ENCODE results near the gene TTC8.
"Not testable (repeated sequence)": the region's sequence is repeated elsewhere in the genome, so short reads cannot be mapped to it uniquely, and the experiment has no call there.

Gene TTC8

DNA sequence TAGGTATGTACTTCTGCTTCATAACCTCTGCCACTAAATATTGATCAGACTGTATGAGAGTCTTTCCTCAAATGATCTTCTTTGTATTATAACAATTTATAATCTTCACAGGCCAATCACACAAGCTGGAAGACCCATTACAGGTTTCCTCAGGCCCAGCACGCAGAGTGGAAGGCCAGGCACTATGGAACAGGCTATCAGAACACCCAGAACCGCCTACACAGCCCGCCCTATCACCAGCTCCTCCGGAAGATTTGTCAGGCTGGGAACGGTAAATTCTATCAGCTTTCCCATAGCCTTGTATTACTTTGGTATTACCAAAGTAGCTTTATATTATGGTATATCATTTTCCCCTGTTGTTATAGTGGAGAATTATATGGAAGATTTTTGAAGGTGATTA lies 16.5 kb downstream of the TTC8 start:
- ATAC-seq (no peak), DNase-seq (ENCODE audit: low spot score in 2 of 2) (no peak)
- Mint-ChIP-seq H3K27ac (no peak overlapping the region), H3K36me3 (no peaks in the 10 kb centered on the region), H3K4me3 (no peak overlapping the region), H3K4me1 (no peaks in the 10 kb centered on the region), H3K9me3 (no peaks in the 10 kb centered on the region)

DNA sequence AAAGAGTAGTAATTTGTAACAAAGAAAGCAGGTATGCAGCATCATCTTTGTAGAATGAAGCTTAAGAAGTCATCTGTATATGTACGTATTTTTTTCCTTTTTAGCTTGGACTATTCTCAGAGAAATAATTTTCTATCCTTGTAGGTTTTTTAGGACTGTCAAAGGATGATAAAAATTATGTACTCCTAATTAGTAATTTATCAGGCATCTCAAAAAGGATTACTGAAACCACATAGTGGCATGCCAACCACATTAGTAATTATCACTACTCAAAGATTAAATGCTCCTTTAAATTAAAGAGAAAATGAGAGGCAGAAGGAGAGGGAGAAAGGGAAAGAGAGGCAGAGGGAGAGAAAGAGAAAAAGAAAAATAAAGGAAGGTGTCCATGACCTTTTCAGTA lies 17.3 kb downstream of the TTC8 start:
- no peaks in the 10 kb centered on the region for H3K36me3 Mint-ChIP-seq
- DNase-seq (ENCODE audit: low spot score in 2 of 2) (no peak), ATAC-seq (no peak)
- no peaks in the 10 kb centered on the region for H3K4me1 Mint-ChIP-seq
- no peak overlapping the region for H3K27ac Mint-ChIP-seq
- no peaks in the 10 kb centered on the region for H3K9me3 Mint-ChIP-seq
- H3K4me3 Mint-ChIP-seq, result no peak overlapping the region

DNA sequence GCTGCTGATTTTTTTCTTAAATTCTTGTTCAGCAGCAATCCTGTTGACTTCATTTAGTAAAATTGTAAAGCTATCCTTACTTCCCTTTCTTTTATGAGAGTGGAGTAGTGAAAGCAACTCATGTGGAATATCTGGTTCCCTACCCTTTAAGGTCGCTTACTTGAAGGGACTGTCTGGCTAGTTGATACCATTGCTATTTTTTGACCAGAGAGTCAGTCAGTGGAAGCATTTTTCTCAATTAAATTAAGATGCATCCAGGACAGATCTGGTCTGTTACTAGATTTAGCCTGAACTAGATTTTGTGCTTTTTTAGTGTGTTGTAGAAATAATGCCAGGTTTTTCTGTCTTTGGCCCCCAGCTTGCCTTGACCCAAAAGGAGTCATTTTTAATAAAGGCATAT lies 18.0 kb downstream of the TTC8 start:
- Mint-ChIP-seq H3K4me3 (no peak overlapping the region), H3K36me3 (no peaks in the 10 kb centered on the region), H3K4me1 (no peaks in the 10 kb centered on the region), H3K27ac (no peak overlapping the region), H3K9me3 (no peaks in the 10 kb centered on the region)
- no peak for ATAC-seq
- DNase-seq (ENCODE audit: low spot score in 2 of 2), result no peak

- ATAC-seq (no peak), DNase-seq (ENCODE audit: low spot score in 2 of 2) (no peak)
- no peaks in the 10 kb centered on the region for H3K4me1 Mint-ChIP-seq
- no peaks in the 10 kb centered on the region for H3K36me3 Mint-ChIP-seq
- H3K27ac Mint-ChIP-seq, result no peak overlapping the region
- no peaks in the 10 kb centered on the region for H3K9me3 Mint-ChIP-seq
- H3K4me3 Mint-ChIP-seq, result no peak overlapping the region
Measured at GRCh38 chr14:88844980-88845491, 20.6 kb downstream of the TTC8 start.

- Mint-ChIP-seq H3K9me3 (no peaks in the 10 kb centered on the region), H3K36me3 (no peaks in the 10 kb centered on the region), H3K27ac (no peak overlapping the region), H3K4me3 (no peak overlapping the region), H3K4me1 (no peaks in the 10 kb centered on the region)
- DNase-seq (ENCODE audit: low spot score in 2 of 2), result no peak
- no peak for ATAC-seq
Measured at GRCh38 chr14:88848571-88848970, 24.1 kb downstream of the TTC8 start.

DNA sequence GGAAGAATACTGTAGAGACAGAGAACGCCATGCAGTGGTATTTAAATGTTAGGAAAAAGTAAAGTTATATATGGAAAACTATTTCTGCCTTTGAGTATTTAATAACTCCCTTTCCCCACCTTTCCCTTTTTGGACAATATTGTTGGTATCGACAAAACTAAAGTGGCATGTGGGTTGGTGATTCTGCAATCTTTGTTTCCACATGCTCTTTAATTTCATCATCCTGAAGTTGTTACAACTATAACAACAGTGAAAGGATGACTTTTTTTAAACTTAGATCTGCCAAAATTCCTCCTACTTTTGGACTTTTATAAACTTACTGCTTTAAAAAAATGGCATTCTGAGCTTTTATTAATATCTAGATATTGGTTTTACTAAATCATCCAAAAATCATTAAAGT lies 25.3 kb downstream of the TTC8 start:
- DNase-seq (ENCODE audit: low spot score in 2 of 2) (no peak), ATAC-seq (no peak)
- Mint-ChIP-seq H3K36me3 (no peaks in the 10 kb centered on the region), H3K27ac (no peak overlapping the region), H3K4me3 (no peak overlapping the region), H3K9me3 (no peaks in the 10 kb centered on the region), H3K4me1 (no peaks in the 10 kb centered on the region)

DNA sequence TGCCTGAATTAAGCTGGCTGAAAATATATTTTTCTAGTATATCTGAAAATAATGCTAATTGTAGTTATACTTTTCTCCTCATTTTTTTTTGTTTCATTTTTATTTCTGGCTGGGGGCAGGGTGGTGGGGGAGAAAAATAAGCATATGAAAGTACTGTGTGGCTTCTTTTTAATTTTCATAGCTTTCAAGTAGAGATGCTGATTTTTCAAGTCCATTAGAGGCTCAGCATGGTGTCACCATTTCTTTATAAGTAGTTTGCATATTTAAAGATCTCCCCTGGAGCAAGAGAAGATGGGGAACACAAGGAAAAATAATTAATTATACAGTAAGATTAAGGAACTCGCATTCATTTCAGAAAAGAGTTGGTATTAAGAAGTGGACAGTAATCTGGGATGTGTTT lies 27.1 kb downstream of the TTC8 start:
- ATAC-seq (no peak), DNase-seq (ENCODE audit: low spot score in 2 of 2) (no peak)
- no peaks in the 10 kb centered on the region for H3K36me3 Mint-ChIP-seq
- H3K4me1 Mint-ChIP-seq, result no peaks in the 10 kb centered on the region
- no peak overlapping the region for H3K4me3 Mint-ChIP-seq
- no peak overlapping the region for H3K27ac Mint-ChIP-seq
- H3K9me3 Mint-ChIP-seq, result no peaks in the 10 kb centered on the region

DNA sequence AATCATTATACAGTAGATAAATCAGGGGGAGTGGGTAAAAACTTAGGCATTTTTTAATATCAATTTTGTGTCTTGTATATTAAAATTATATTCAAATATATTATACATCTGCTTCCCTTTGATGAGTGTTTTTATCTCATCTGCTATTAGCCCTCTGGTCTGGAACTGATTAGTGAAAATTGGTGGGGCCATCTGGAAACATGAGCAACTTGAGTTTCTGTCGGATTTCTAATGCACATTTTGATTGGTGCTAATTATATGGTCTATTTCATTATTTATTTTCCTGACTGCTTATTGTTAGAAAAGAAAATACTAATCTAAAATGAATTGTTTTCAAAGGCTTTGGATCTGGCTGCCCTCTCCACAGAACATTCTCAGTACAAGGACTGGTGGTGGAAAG lies 28.2 kb downstream of the TTC8 start:
- no peak for ATAC-seq
- no peak overlapping the region for H3K4me3 Mint-ChIP-seq
- H3K9me3 Mint-ChIP-seq, result no peaks in the 10 kb centered on the region
- H3K27ac Mint-ChIP-seq, result no peak overlapping the region
- no peaks in the 10 kb centered on the region for H3K36me3 Mint-ChIP-seq
- no peaks in the 10 kb centered on the region for H3K4me1 Mint-ChIP-seq
- no peak for DNase-seq (ENCODE audit: low spot score in 2 of 2)

GRCh38 chr14:88853129-88853528 lies 28.7 kb downstream of the TTC8 start:
- DNase-seq (ENCODE audit: low spot score in 2 of 2) (no peak), ATAC-seq (no peak)
- no peak overlapping the region for H3K4me3 Mint-ChIP-seq
- H3K27ac Mint-ChIP-seq, result no peak overlapping the region
- no peaks in the 10 kb centered on the region for H3K9me3 Mint-ChIP-seq
- no peaks in the 10 kb centered on the region for H3K4me1 Mint-ChIP-seq
- H3K36me3 Mint-ChIP-seq, result no peaks in the 10 kb centered on the region

GRCh38 chr14:88856786-88857366 lies 32.4 kb downstream of the TTC8 start:
- DNase-seq (ENCODE audit: low spot score in 2 of 2) (no peak), ATAC-seq (no peak)
- H3K4me1 Mint-ChIP-seq, result no peaks in the 10 kb centered on the region
- no peak overlapping the region for H3K27ac Mint-ChIP-seq
- no peak overlapping the region for H3K4me3 Mint-ChIP-seq
- no peaks in the 10 kb centered on the region for H3K36me3 Mint-ChIP-seq
- H3K9me3 Mint-ChIP-seq, result peaks cover 3% of the 10 kb centered on the region

- H3K4me3 Mint-ChIP-seq; DNase-seq (ENCODE audit: low spot score in 2 of 2); H3K9me3 Mint-ChIP-seq; H3K36me3 Mint-ChIP-seq; H3K27ac Mint-ChIP-seq; ATAC-seq; H3K4me1 Mint-ChIP-seq: not testable (repeated sequence)
Measured at GRCh38 chr14:88857861-88858260, 33.4 kb downstream of the TTC8 start.

- not testable (repeated sequence) for H3K4me3 Mint-ChIP-seq; DNase-seq (ENCODE audit: low spot score in 2 of 2); H3K27ac Mint-ChIP-seq; H3K4me1 Mint-ChIP-seq; H3K9me3 Mint-ChIP-seq; ATAC-seq; H3K36me3 Mint-ChIP-seq
Measured at GRCh38 chr14:88859118-88859517, 34.7 kb downstream of the TTC8 start.

DNA sequence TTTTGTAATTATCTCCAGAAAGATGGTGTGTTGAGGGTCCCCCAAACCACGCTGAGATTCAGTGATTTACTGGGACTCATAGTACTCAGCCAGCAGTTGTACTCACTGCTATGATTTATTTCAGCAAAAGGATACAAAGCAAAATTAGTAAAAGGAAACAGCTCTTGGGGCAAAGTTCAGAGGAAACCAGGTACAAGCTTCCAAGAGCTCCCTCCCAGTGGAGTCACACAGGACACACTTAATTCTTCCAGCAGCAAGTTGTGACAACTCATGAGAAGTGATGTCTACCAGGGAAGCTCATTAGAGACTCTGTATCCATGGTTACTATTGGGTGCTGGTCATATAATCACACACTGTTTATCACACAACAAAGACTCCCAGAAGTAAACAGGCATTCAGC lies 38.7 kb downstream of the TTC8 start:
- H3K9me3 Mint-ChIP-seq, result peaks cover 3% of the 10 kb centered on the region
- no peaks in the 10 kb centered on the region for H3K36me3 Mint-ChIP-seq
- H3K4me3 Mint-ChIP-seq, result no peak overlapping the region
- ATAC-seq (no peak), DNase-seq (ENCODE audit: low spot score in 2 of 2) (no peak)
- no peak overlapping the region for H3K27ac Mint-ChIP-seq
- no peaks in the 10 kb centered on the region for H3K4me1 Mint-ChIP-seq

DNA sequence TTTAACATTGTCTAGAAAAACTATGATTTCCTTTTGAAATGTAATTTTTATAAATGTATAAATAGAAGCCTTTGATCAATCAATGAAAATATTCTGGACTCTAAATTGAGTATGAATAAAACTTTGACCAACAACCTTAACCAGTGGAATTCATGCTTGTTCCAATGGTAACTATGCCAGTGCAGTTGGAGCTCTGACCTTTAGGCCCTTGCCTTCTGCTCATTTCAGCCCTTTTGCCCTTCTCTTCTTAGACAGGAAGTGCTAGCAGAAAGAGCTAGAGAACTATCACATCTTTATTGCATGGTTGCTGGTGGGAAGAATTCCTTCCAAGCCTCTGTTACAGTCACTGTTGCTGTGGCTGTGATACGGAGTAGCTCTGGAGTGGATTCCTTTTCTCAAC lies 39.7 kb downstream of the TTC8 start:
- peaks cover 1% of the 10 kb centered on the region for H3K9me3 Mint-ChIP-seq
- H3K27ac Mint-ChIP-seq, result no peak overlapping the region
- H3K36me3 Mint-ChIP-seq, result no peaks in the 10 kb centered on the region
- ATAC-seq (no peak), DNase-seq (ENCODE audit: low spot score in 2 of 2) (no peak)
- no peak overlapping the region for H3K4me3 Mint-ChIP-seq
- no peaks in the 10 kb centered on the region for H3K4me1 Mint-ChIP-seq

GRCh38 chr14:88866305-88866704 lies 41.9 kb downstream of the TTC8 start:
- H3K4me1 Mint-ChIP-seq, result no peaks in the 10 kb centered on the region
- H3K4me3 Mint-ChIP-seq, result no peak overlapping the region
- no peak overlapping the region for H3K27ac Mint-ChIP-seq
- H3K9me3 Mint-ChIP-seq, result no peaks in the 10 kb centered on the region
- DNase-seq (ENCODE audit: low spot score in 2 of 2), result no peak
- H3K36me3 Mint-ChIP-seq, result no peaks in the 10 kb centered on the region
- ATAC-seq, result no peak

DNA sequence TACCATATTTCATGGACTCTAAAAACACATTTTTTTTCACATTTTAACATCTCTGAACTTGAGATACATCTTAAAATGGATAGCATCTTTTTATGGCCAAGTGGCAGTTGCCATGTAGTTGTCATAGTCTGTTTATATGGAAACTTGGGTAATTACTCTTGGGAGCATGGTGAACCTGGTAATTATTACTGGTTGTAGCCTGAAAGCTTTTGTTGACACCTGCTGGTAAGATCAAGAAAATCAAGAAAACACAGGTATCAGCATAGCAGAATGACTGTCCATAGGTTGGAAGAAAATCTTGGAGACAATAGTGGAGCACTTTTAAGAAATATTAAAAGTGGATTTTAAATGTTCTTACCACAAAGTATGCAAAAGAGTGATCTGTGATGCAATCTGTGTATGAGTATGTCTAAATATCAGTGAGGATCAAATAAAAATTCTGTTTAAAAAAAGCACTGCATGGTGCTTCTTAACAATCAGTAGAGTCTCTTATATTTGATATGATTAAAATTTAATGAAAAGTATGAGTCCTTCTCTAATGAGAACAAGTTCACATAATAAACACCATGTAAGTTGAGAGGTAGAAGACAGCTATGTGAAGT lies 44.2 kb downstream of the TTC8 start:
- DNase-seq (ENCODE audit: low spot score in 2 of 2) (no peak), ATAC-seq (no peak)
- Mint-ChIP-seq H3K4me3 (no peak overlapping the region), H3K4me1 (no peaks in the 10 kb centered on the region), H3K27ac (no peak overlapping the region), H3K9me3 (no peaks in the 10 kb centered on the region), H3K36me3 (no peaks in the 10 kb centered on the region)

DNA sequence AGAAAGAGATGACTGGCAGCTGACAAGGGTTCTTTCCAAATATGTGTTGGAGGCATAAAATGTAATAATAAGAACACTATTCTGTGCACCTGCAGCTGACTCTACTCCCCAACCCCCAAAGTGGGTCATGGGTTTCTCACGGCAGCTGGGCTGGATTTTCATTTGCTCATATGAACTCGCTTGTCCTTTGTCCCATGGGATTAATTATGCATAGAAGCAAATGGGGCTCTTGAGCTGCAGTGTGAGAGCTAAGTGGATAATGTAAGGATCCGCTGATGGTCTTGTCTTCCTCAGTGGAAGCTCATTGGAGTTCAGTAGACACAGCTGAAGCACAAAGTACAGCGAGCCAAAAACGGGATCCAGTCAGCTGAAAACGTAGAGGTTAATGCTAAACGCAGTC lies 46.3 kb downstream of the TTC8 start:
- H3K27ac Mint-ChIP-seq, result no peak overlapping the region
- H3K9me3 Mint-ChIP-seq, result no peaks in the 10 kb centered on the region
- DNase-seq (ENCODE audit: low spot score in 2 of 2) (no peak), ATAC-seq (no peak)
- H3K36me3 Mint-ChIP-seq, result no peaks in the 10 kb centered on the region
- H3K4me1 Mint-ChIP-seq, result no peaks in the 10 kb centered on the region
- H3K4me3 Mint-ChIP-seq, result no peak overlapping the region

Measured in stimulated activated effector memory CD8-positive, alpha-beta T cell treated with anti-CD3 and anti-CD28 coated beads, Interleukin-12 subunit alpha, Interleukin-12 subunit beta, amount 100 ng/mL, for 72 hours (primary cell).